Ascending aorta (tissue), 2 donors: ENCODE results near the gene C7orf33. TPM values are rescaled to one million over a fixed set of nuclear protein-coding genes. Genes with fewer than 3 reads are reported as not detected.

ENCODE experiments used
- DNase-seq, 2 donors: peaks; one replicate each; pipeline ENCODE4 v3.0.0-alpha.2; 2019; ENCODE audit warnings: low spot score in 2 of 2
- H3K27ac ChIP-seq, 2 donors: fragments of 200-600 bp; sonication (generic); one replicate each; pipeline ENCODE4 v1.5.1; 2016 to 2017; ENCODE audit warnings: mild to moderate bottlenecking in 1 of 2
- H3K27me3 ChIP-seq: fragments of 200-600 bp; sonication (generic); one replicate; pipeline ENCODE4 v1.5.1; 2017
- H3K36me3 ChIP-seq, 2 donors: fragments of 200-600 bp; sonication (generic); one replicate each; pipeline ENCODE4 v1.5.1; 2016
- H3K4me1 ChIP-seq, 2 donors: fragments of 200-600 bp; sonication (generic); one replicate each; pipeline ENCODE4 v1.5.1; 2016 to 2017; ENCODE audit warnings: mild to moderate bottlenecking in 1 of 2
- H3K4me3 ChIP-seq, 2 donors: fragments of 200-600 bp; sonication (generic); one replicate each; pipeline ENCODE4 v1.5.1; 2016 to 2017; ENCODE audit warnings: mild to moderate bottlenecking in 1 of 2
- H3K9me3 ChIP-seq, 2 donors: fragments of 200-600 bp; sonication (generic); one replicate each; pipeline ENCODE4 v1.5.1; 2016
- CTCF ChIP-seq, 3 experiments: fragments of 200-600 bp in 2 of 3; fragments of 450-650 bp in 1 of 3; sonication (generic) in 2 of 3; IDR thresholded peaks; one replicate each; pipeline ENCODE4 v1.5.1; 2016 to 2019; ENCODE audit warnings: antibody characterized with exemption in 3 of 3, mild to moderate bottlenecking in 1 of 3, moderate library complexity in 1 of 3
- intact Hi-C: fragments of 100-400 bp; cut with DNase I; formaldehyde crosslinking; loops from one replicate; pipeline ENCODE4 v1.15.1; 2023
- total RNA-seq: library from RNA; depleted of rRNA; stranded (reverse); fragments of >200 nt; gene quantifications from one replicate; pipeline ENCODE4 v1.1.0, GENCODE V29; 2016

The C7orf33 gene
- total RNA-seq, 1 donor from 2014 or later, result not detected

DNA sequence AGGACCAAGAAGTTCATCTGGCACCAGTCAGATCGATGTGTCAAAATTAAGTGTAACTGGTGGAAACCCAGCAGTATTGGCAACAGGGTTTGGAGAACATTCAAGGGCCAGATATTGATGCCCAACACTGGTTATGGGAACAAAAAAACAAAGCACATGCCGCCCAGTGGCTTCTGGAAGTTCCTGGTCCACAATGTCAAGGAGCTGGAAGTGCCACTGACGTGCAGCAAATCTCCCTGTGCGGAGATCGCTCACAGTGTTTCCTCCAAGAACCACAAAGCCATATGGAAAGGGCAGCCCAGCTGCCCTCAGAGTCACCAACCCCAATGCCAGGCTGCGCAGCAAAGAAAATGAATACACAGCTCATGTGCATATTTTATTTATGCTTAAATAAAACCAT, 10.1 kb upstream of the C7orf33 start:
- TF ChIP-seq CTCF (IDR thresholded peaks at IDR 0.05), result no peak
- no peaks in the 10 kb centered on the region for H3K36me3 ChIP-seq
- no peak for DNase-seq
- H3K4me3 ChIP-seq, result no peak overlapping the region
- H3K4me1 ChIP-seq, result no peaks in the 10 kb centered on the region
- intact Hi-C loops, result no loop called here
- H3K27me3 ChIP-seq, result no peaks in the 10 kb centered on the region
- H3K9me3 ChIP-seq, result no peaks in the 10 kb centered on the region
- no peak overlapping the region for H3K27ac ChIP-seq

DNA sequence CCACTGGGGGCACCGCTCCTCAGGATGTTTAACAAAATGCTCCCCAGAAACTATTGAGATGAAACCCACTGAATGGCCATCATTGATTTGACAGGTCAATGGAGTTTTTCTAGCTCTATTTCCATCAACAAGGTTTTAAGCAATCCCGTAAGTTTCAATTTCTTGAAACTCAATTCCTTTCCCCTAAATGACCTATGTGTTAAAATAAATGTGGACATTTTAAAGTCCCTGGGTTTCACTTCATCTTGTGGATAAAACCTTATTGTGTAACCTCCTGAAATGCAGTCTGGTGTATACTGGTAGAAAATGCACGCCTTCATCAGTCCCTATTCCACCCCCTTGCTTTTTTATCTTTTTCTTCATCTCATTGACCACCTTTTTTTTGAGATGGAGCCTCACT, 8.9 kb upstream of the C7orf33 start:
- H3K4me1 ChIP-seq, result no peaks in the 10 kb centered on the region
- H3K27ac ChIP-seq, result no peak overlapping the region
- no peaks in the 10 kb centered on the region for H3K36me3 ChIP-seq
- no peak overlapping the region for H3K4me3 ChIP-seq
- TF ChIP-seq CTCF (IDR thresholded peaks at IDR 0.05), result no peak
- H3K9me3 ChIP-seq, result no peaks in the 10 kb centered on the region
- no peak for DNase-seq
- no peaks in the 10 kb centered on the region for H3K27me3 ChIP-seq
- intact Hi-C loops, result no loop called here

DNA sequence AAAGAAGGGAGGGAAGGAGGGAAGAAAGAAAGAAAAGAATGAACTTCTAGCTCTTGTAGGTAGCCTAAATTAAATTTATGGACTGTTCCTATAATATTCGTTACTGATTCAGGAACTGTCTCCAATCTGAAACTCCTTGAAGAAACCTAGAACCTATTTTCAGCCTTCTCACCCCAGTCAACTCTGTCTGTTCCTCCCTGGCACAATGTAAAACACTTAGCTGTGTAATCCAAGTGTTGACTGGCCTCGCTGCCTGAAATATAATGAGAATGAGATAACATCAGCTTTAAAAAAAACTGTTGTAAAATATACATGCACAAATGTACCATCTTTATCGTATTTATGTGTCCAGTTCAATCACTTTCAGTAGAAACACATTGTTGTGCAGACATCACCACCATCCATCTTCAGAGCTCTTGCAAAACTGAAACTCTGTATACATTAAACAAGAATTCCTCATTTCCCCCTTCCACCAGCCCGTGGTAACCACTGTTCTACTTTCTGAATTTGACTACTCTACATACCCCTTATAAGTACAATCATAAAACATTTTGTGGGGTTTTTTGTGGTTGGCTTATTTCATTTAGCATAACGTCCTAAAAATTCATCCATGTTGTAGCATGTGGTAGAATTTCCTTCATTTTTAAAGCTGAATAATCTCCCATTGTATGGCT, 6.3 kb upstream of the C7orf33 start:
- H3K36me3 ChIP-seq, result no peaks in the 10 kb centered on the region
- H3K27ac ChIP-seq, result no peak overlapping the region
- intact Hi-C loops, result no loop called here
- no peaks in the 10 kb centered on the region for H3K9me3 ChIP-seq
- TF ChIP-seq CTCF (IDR thresholded peaks at IDR 0.05), result no peak
- no peaks in the 10 kb centered on the region for H3K27me3 ChIP-seq
- DNase-seq, result no peak
- no peaks in the 10 kb centered on the region for H3K4me1 ChIP-seq
- no peak overlapping the region for H3K4me3 ChIP-seq

DNA sequence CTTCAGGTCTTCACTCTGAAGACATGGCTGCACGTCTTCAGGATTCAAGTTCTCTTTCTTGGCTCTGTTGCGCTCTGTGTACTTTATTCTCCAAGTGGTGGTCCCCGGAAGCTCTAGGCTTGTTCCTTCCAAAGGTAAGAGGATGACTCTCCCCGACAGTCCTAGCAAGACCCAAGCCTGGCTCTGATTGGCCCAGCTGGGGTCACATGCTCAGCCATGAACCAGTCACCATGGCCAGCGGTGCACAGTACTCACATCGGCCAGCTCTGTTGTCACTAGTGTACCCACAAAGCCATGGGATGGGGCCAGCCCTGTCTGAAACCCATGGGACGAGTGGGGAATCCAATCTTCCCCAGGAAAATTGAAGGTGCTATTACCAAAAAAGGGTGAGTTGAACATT, 5.2 kb upstream of the C7orf33 start:
- Histone ChIP-seq H3K36me3 (no peaks in the 10 kb centered on the region), H3K4me1 (no peaks in the 10 kb centered on the region), H3K4me3 (no peak overlapping the region)

DNA sequence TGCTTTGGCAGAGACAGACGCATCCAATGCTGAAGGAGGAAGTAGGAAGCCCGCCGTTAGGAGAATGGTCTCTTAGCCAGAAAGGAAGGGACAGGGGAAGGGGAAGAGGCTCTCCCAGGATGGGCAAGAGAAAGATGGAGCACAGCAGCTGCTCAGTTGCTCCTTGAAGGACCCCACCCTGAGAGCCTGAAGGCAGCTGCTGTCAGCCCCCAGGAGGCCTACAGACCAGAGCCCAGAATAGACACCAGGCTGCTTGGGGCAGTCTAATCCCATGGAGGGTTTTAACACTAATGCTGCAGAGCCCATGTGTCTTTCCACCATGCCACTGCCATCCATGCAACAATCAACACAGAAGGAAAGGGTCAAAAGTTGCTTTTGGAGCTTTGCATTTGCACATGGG, 3.5 kb upstream of the C7orf33 start:
- Histone ChIP-seq H3K9me3 (no peaks in the 10 kb centered on the region), H3K27me3 (no peaks in the 10 kb centered on the region), H3K4me1 (no peaks in the 10 kb centered on the region), H3K4me3 (no peak overlapping the region), H3K27ac (no peak overlapping the region), H3K36me3 (no peaks in the 10 kb centered on the region)
- intact Hi-C loops, result no loop called here
- TF ChIP-seq CTCF (IDR thresholded peaks at IDR 0.05), result no peak
- no peak for DNase-seq

More for the DNA sequence above, 5.2 kb upstream of the C7orf33 start:
- DNase-seq, result no peak
- Histone ChIP-seq H3K27me3 (no peaks in the 10 kb centered on the region), H3K27ac (no peak overlapping the region), H3K9me3 (no peaks in the 10 kb centered on the region)
- no peak for TF ChIP-seq CTCF (IDR thresholded peaks at IDR 0.05)
- intact Hi-C loops, result no loop called here

- no peaks in the 10 kb centered on the region for H3K4me1 ChIP-seq
- no peak for DNase-seq
- no peaks in the 10 kb centered on the region for H3K27me3 ChIP-seq
- no peak overlapping the region for H3K27ac ChIP-seq
- TF ChIP-seq CTCF (IDR thresholded peaks at IDR 0.05), result no peak
- no peaks in the 10 kb centered on the region for H3K9me3 ChIP-seq
- H3K4me3 ChIP-seq, result no peak overlapping the region
- intact Hi-C loops, result no loop called here
- no peaks in the 10 kb centered on the region for H3K36me3 ChIP-seq
Measured at GRCh38 chr7:148588168-148588567, 2.4 kb upstream of the C7orf33 start.
